GM18498 (cell line): ENCODE measurements around the gene EPB41L4A.
"Not testable (repeated sequence)": the region's sequence is repeated elsewhere in the genome, so short reads cannot be mapped to it uniquely, and the experiment has no call there.

Experiments used
- ATAC-seq: cut with Tn5 transposase; IDR thresholded peaks from one replicate; pipeline ENCODE4 v1.9.1; 2021; ENCODE audit warnings: mild to moderate bottlenecking, moderate library complexity; ENCODE audit not compliant: unreplicated experiment

EPB41L4A gene

GRCh38 chr5:112263469-112263868 is 155.6 kb downstream of the EPB41L4A start:
- no peak for ATAC-seq

- no peak for ATAC-seq
These were observed 160.5 kb downstream of the EPB41L4A start for GRCh38 chr5:112258571-112258970.

DNA sequence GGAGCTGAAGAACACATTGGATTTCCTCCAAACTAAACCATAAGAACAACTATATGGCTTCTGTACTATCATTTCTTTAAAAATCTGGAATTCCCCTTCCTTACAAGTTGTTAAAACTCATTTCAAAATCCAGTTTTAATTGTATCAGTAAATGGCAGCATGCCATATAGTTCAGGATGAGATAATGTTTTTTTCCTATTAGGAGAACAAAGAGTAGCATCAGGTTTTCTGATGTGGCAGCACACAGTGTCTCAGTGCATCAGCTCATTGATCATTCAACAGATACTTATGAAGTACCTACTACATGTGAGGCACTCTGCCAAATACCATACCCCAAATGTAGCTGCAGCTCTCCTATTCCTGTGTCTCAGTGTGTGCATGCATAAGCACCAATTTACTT is 161.1 kb downstream of the EPB41L4A start:
- no peak for ATAC-seq

DNA sequence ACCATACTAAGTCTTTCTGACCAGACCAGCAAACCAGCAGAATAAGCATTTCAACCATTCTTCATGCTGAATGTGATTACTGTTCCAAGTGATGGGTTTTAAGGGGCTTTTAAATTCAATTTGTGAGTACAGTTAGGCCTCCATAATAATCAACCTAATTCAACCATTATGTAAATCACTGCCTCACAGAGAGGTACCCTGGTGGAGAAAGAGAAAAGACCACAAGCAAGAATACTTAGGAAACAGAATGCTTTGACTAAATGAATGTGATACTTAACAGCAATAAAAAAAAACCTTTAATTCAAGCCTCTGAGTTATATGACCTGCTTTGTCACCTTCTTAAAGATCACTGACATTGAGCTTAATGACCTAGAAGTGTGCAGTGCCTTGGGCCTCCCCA is 162.1 kb downstream of the EPB41L4A start:
- ATAC-seq = no peak

GRCh38 chr5:112254303-112254702 is 164.8 kb downstream of the EPB41L4A start:
- ATAC-seq = no peak

- ATAC-seq = no peak
These were observed 165.4 kb downstream of the EPB41L4A start for GRCh38 chr5:112253478-112254250.

GRCh38 chr5:112250551-112250950 is 168.5 kb downstream of the EPB41L4A start:
- ATAC-seq = no peak

- no peak for ATAC-seq
These were observed 170.5 kb downstream of the EPB41L4A start for GRCh38 chr5:112248623-112249022.

GRCh38 chr5:112247960-112248359 is 171.1 kb downstream of the EPB41L4A start:
- no peak for ATAC-seq

DNA sequence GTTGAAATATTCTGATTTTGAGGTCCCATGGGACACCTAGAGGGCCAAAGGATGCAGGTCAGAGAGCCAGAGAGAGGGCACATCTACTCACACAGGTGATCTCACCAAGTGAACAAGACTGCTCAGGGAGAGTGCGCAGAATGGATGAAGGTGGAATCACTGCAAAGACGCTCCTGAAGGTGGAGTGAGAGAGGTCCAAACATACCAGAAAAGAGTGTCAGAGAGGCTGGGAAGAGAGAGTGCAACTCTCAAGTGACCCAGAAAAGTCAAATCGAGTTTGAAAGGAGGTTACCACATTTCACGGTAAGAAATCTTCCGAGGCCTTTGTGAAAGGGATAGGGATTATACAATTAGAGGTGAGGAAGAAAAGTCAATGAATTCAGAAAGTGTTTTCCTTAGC is 173.4 kb downstream of the EPB41L4A start:
- ATAC-seq = no peak

DNA sequence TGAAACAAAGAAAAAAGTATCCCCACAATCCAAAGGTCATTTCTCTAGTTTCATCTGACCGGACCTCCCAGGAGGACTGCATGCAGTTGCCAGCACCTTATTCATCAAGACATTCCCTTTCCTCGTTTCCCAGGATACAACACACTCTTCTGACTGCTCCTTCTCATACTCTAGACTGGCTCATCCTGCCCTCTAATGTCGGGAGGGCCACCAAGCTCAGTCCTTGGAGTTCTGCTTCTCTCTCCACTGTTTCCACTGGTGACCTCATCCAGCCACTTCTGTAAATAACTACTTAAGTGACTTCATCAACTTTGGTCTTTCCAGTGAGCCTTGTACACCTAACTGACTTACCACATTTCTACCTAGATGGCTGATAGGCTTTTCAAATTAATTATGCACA is 179.1 kb downstream of the EPB41L4A start:
- no peak for ATAC-seq

- peak; percentile 47 for ATAC-seq
These were observed 180.6 kb downstream of the EPB41L4A start for GRCh38 chr5:112238473-112238872.

DNA sequence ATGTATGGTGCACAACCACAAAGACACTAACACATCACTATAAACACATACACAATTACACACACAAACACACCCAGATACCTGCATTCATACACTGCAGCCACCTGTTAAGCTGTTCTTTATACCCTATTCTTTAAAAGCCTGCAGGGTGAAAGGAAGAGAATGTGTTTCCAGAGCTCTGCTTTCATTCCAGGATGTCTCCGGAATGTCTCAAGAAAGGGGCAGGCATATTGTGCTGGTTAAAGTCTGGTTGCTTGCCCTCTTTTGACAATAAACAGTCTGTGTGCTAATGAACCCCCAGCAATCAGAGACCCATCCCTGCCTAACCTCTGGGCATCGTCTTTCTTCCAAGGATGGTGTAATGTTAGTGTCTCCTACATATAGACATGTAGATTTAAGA is 181.6 kb downstream of the EPB41L4A start:
- no peak for ATAC-seq

GRCh38 chr5:112234000-112234399 is 185.1 kb downstream of the EPB41L4A start:
- ATAC-seq = no peak

GRCh38 chr5:112232667-112233066 is 186.4 kb downstream of the EPB41L4A start:
- no peak for ATAC-seq

GRCh38 chr5:112230606-112231005 is 188.5 kb downstream of the EPB41L4A start:
- ATAC-seq = no peak

- ATAC-seq = no peak
These were observed 190.4 kb downstream of the EPB41L4A start for GRCh38 chr5:112228667-112229066.

DNA sequence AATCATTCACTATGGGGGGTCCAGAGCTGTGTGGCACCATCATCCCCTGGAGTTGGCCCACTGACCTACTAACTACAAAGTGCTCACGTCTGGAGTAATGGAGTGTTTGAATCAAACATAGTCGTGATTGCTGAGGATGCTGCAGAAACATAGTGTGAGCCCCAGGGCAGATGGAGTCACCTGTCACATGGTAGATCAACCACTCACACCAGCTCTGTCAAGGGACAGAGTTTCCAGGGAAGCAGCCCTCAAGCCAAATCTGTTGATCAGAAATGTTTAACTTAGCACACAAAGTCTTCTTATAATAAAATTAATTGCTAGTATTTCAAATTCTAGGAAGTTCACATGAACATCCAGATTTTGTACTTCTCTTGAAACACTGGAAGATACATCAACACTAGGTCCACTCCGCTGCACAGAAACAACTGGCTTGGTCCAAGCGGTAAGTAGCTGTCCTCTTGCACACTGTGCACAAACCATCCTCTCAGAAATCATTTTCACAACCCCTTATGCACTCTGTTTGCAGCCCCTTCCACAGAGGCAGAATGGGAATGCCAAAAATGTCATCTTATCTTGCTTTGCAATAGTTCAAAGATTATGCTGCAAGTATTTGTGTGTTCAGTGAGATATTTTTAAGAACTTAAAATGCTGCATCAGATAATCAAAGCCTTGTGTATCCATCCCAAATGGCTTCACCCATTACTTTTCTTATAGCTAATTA is 191.0 kb downstream of the EPB41L4A start:
- no peak for ATAC-seq

DNA sequence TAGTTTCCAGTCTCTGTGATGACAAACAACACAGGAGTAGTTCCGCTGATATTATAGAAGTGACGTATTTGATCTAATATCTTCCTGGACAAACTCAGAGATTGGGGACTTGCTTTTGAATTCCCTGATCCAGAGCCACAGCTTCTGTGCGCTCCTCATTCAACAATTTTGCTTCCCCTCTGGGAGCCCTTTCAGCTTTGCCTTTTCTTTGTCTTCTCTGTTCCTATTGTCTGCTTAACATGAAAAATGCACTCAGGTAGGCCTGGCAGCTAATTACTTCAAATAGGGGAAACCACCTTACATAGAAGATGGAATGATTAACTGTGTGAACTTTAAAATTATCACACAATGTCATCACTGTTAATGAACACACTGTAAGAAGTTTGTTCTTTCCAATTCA is 192.9 kb downstream of the EPB41L4A start:
- ATAC-seq = no peak

DNA sequence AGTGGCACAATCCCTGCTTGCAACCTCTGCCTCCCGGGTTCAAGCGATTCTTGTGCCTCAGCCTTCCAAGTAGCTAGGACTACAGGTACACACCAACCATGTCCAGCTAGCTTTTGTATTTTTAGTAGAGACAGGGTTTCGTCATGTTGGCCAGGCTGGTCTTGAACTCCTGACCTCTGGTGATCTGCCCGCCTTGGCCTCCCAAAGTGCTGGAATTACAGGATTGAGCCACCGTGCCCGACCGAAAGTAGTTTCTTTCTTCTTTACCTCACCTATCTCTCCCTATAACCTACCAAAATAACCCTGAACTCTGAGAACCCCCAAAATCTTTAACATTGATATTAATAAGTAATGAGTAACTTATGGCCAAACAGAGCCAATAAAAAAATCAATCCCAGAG is 196.1 kb downstream of the EPB41L4A start:
- ATAC-seq = not testable (repeated sequence)

DNA sequence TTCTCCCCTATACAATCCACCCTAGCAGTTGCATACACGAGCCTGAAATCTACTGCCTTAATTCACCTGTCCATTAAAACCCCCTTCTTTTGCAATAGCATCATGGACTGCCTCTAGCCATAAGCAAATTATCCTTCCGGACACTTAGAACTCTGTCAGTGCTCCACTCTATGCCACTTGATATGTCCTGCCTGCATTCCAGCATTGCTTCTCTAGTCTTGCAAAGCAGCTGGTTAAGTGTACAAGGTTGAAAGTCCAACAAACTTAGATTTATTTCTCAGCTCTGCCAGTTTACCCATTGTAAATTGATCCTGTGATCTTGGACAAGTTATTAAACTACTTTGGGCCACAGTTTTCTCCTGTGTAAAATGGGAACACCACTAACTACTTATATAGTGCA is 197.9 kb downstream of the EPB41L4A start:
- no peak for ATAC-seq

- ATAC-seq = no peak
These were observed 200.1 kb downstream of the EPB41L4A start for GRCh38 chr5:112219000-112219399.
